Activated naive CD8-positive, alpha-beta T cell treated with anti-CD3 and anti-CD28 coated beads for 36 hours (primary cell): Measurements from ENCODE around the gene SPEM3. TPM values are rescaled to one million over a fixed set of nuclear protein-coding genes. Genes with fewer than 3 reads are reported as not detected.
"Not testable (repeated sequence)": the region's sequence is repeated elsewhere in the genome, so short reads cannot be mapped to it uniquely, and the experiment has no call there.

Experiments
- DNase-seq: peaks from one replicate; pipeline ENCODE4 v3.0.0; 2021
- H3K27ac Mint-ChIP-seq: one replicate; pipeline ENCODE4 v1.8.0; 2022; ENCODE audit warnings: mild to moderate bottlenecking, moderate library complexity, mixed read lengths
- H3K27me3 Mint-ChIP-seq: one replicate; pipeline ENCODE4 v1.8.0; 2022; ENCODE audit warnings: mild to moderate bottlenecking, mixed read lengths
- H3K36me3 Mint-ChIP-seq: one replicate; pipeline ENCODE4 v1.8.0; 2021; ENCODE audit warnings: mild to moderate bottlenecking, mixed read lengths
- H3K4me1 Mint-ChIP-seq: one replicate; pipeline ENCODE4 v1.8.0; 2021; ENCODE audit warnings: mixed read lengths
- H3K4me3 Mint-ChIP-seq: one replicate; pipeline ENCODE4 v1.8.0; 2022; ENCODE audit warnings: mild to moderate bottlenecking, moderate library complexity, mixed read lengths
- H3K9me3 Mint-ChIP-seq: one replicate; pipeline ENCODE4 v1.8.0; 2022; ENCODE audit warnings: mixed read lengths
- total RNA-seq, 2 experiments: library from RNA; stranded (reverse); gene quantifications; one replicate each; pipeline ENCODE4 v1.2.3, GENCODE V29; 2021

The SPEM3 gene
- total RNA-seq, 2 experiments from 2014 or later, result not detected

GRCh38 chr17:7465597-7466275 lies 37.1 kb downstream of the SPEM3 start:
- DNase-seq, result no peak
- Mint-ChIP-seq H3K9me3 (no peaks in the 10 kb centered on the region), H3K4me1 (peaks cover 20% of the 10 kb centered on the region), H3K36me3 (peaks cover 11% of the 10 kb centered on the region), H3K27me3 (no peaks in the 10 kb centered on the region), H3K4me3 (no peak overlapping the region), H3K27ac (no peak overlapping the region)

GRCh38 chr17:7466318-7466638 lies 37.6 kb downstream of the SPEM3 start:
- Mint-ChIP-seq H3K27ac (peak overlapping the region; percentile 42), H3K9me3 (no peaks in the 10 kb centered on the region), H3K27me3 (no peaks in the 10 kb centered on the region), H3K4me3 (no peak overlapping the region), H3K4me1 (peaks cover 20% of the 10 kb centered on the region), H3K36me3 (peaks cover 8% of the 10 kb centered on the region)
- DNase-seq, result no peak

GRCh38 chr17:7466639-7467341 lies 38.1 kb downstream of the SPEM3 start:
- Mint-ChIP-seq H3K27me3 (no peaks in the 10 kb centered on the region), H3K9me3 (no peaks in the 10 kb centered on the region), H3K4me3 (no peak overlapping the region), H3K4me1 (peaks cover 24% of the 10 kb centered on the region), H3K36me3 (peaks cover 5% of the 10 kb centered on the region), H3K27ac (peak overlapping the region; percentile 74)
- no peak for DNase-seq

GRCh38 chr17:7467498-7467897 lies 38.8 kb downstream of the SPEM3 start:
- Mint-ChIP-seq H3K36me3 (peaks cover 5% of the 10 kb centered on the region), H3K27me3 (no peaks in the 10 kb centered on the region), H3K4me3 (no peak overlapping the region), H3K27ac (peak overlapping the region; percentile 74), H3K4me1 (peaks cover 27% of the 10 kb centered on the region), H3K9me3 (no peaks in the 10 kb centered on the region)
- DNase-seq, result no peak

DNA sequence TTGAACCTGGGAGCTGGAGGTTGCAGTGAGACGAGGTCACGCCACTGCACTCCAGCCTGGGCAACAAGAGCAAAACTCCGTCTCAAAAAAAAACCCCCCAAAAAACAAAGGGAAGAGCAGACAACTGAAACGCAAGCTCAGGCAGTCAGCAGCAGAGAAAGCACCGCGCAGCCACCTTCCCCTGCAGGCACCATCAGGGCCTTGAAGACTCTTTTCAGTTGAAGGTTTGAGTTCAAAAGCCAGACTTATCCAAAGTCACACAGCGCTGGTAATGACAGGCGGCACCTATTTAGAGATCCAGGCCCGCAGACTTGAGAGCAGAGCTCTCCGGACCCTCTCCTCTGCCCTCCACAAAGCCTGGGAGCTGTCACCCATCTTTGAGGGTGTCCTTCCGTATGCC lies 39.6 kb downstream of the SPEM3 start:
- Mint-ChIP-seq H3K4me3 (no peak overlapping the region), H3K9me3 (no peaks in the 10 kb centered on the region), H3K27ac (no peak overlapping the region), H3K4me1 (peaks cover 30% of the 10 kb centered on the region), H3K27me3 (no peaks in the 10 kb centered on the region), H3K36me3 (peaks cover 5% of the 10 kb centered on the region)
- no peak for DNase-seq

DNA sequence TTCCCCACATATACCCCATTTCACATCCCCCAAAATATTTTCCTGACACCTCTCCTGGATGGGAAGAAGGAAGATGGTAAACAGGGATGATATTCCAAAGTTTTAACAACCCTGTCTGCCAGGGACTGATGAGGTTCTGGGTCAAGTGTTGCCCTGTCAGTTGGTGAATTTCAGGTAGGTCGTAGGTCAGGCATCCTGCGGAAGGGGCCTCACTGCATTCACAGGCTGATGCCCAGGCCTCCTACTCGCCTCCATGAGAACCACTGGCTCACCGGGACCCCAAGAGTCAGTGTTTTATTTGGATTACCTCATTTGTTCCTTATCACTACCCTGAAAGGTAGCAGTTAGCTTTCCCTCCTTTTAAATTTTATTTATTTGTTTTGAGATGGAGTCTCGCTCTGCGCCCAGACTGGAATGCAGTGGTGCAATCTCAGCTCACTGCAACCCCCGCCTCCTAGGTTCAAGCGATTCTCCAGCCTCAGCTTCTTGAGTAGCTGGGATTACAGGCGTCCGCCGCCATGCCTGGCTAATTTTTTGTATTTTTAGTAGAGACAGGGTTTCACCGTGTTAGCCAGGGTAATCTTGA lies 40.2 kb downstream of the SPEM3 start:
- H3K9me3 Mint-ChIP-seq, result no peaks in the 10 kb centered on the region
- no peak overlapping the region for H3K4me3 Mint-ChIP-seq
- peaks cover 30% of the 10 kb centered on the region for H3K4me1 Mint-ChIP-seq
- DNase-seq, result no peak
- no peaks in the 10 kb centered on the region for H3K27me3 Mint-ChIP-seq
- H3K36me3 Mint-ChIP-seq, result peaks cover 4% of the 10 kb centered on the region
- no peak overlapping the region for H3K27ac Mint-ChIP-seq

GRCh38 chr17:7469843-7470242 lies 41.2 kb downstream of the SPEM3 start:
- H3K27me3 Mint-ChIP-seq, H3K36me3 Mint-ChIP-seq, H3K9me3 Mint-ChIP-seq, H3K27ac Mint-ChIP-seq, H3K4me3 Mint-ChIP-seq, DNase-seq: not testable (repeated sequence)
- H3K4me1 Mint-ChIP-seq, result peaks cover 30% of the 10 kb centered on the region

DNA sequence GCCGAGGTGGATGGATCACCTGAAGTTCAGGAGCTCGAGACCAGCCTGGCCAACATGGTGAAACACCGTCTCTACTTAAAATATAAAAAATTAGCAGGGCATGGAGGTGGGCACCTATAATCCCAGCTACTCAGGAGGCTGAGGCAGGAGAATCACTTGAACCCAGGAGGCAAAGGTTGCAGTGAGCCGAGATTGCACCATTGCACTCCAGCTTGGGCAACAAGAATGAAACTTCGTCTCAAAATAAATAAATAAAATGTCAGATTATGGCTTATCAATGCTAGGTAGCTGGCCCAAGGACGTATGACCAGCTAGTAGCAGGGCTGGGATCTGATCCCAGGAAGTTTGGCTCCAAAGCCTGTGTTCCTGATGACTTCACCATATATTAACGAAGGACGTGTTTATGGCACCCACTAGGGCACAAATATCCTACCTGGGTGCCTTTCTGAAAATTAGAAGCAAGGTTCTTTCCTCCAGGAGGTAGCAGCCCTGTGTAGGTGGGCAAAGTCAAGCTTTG lies 41.9 kb downstream of the SPEM3 start:
- not testable (repeated sequence) for H3K36me3 Mint-ChIP-seq, H3K27ac Mint-ChIP-seq, H3K27me3 Mint-ChIP-seq, H3K4me3 Mint-ChIP-seq, H3K9me3 Mint-ChIP-seq, DNase-seq
- H3K4me1 Mint-ChIP-seq, result peaks cover 30% of the 10 kb centered on the region

DNA sequence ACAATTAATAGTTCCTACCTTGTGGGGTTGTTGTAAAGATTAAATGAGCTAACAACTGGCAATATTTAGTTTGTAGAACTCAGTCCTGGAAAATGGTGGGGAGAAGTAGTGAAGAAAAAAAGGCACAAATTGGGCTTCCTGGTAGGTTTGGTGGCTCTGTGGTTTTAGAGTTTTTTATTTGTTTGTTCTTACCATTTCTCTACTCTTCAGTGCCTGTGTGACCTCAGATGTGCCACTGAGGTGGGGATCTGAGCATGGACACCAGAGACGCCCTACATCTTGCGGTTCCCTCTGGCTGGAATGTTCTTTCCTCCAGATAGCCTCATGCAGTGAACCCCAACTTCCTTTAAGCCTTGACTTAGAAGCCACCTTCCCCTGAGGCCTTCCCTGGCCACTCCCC lies 43.1 kb downstream of the SPEM3 start:
- Mint-ChIP-seq H3K27ac (peak overlapping the region; percentile 70), H3K27me3 (no peaks in the 10 kb centered on the region), H3K4me3 (no peak overlapping the region), H3K4me1 (peaks cover 38% of the 10 kb centered on the region), H3K36me3 (peaks cover 11% of the 10 kb centered on the region), H3K9me3 (no peaks in the 10 kb centered on the region)
- DNase-seq, result no peak

DNA sequence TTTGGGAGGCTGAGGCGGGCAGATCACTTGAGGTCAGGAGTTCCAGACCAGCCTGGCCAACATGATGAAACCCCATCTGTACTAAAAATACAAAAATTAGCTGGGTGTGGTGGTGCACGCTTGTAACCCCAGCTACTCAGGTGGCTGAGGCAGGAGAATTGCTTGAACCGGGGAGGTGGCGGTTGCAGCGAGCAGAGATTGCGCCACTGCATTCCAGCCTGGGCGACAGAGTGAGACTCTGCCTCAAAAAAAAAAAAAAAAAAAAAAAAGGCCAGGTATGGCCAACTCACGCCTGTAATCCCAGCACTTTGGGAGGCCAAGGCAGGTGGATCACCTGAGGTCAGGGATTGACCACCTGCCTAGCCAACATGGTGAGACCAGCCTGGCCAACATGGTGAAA lies 46.1 kb downstream of the SPEM3 start:
- not testable (repeated sequence) for DNase-seq, H3K27me3 Mint-ChIP-seq, H3K9me3 Mint-ChIP-seq, H3K27ac Mint-ChIP-seq, H3K4me3 Mint-ChIP-seq
- H3K4me1 Mint-ChIP-seq, result peaks cover 36% of the 10 kb centered on the region
- H3K36me3 Mint-ChIP-seq, result peaks cover 15% of the 10 kb centered on the region

DNA sequence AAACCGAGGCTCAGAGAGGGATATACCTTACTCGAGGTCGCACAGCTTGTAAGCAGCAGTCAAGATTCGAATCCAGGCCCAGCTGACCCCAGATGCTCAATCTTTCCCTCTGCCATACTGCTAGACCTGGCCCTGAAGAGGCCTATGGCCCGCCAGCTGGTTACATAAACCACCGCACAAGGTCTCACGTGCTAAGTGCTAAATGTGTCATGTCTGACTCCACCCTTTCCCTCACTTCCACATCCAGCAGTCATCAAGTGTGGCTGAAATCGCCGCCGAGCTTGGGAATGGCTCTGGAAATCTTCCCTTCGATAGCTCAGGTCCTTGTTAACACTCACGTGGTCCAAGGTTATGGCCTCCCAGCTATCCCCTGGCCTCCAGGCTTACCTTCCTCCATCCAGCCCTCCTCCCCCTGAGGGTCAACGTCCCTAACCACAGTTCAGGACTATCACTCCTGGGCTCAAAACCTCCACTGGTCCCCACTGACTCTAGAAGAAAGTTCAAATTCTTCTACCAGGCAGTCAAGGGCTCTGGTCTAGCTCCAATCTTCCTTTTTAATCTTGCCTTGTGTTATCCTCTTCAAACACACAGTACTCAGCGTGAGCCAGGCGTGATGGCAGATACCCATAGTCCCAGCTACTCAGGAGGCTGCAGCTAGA lies 47.2 kb downstream of the SPEM3 start:
- Mint-ChIP-seq H3K27ac (peak overlapping the region; percentile 92), H3K36me3 (peaks cover 17% of the 10 kb centered on the region), H3K4me1 (peaks cover 43% of the 10 kb centered on the region), H3K27me3 (no peaks in the 10 kb centered on the region), H3K9me3 (no peaks in the 10 kb centered on the region), H3K4me3 (peak overlapping the region; percentile 56)
- DNase-seq, result no peak

DNA sequence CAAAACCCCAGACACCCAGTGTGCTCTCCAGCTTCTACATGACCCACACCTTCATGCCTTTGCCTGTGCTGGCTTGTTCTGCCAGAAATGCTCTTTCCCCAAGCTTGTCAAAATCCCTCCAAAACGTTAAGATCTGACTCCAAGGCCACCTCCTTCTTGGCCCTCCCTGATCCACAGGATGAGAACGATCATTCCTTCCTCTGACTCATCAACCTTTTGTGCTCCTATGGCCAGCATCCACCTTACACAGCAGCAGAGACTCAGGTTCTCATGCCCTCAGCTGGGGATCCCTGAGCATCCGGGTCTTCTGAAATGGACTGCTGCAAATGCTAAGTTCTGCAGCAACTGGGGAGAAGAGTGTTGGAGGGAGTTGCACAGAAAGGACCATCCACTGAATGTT lies 47.8 kb downstream of the SPEM3 start:
- Mint-ChIP-seq H3K4me3 (peak overlapping the region; percentile 56), H3K27me3 (no peaks in the 10 kb centered on the region), H3K27ac (peak overlapping the region; percentile 92), H3K36me3 (peaks cover 17% of the 10 kb centered on the region), H3K9me3 (no peaks in the 10 kb centered on the region), H3K4me1 (peaks cover 45% of the 10 kb centered on the region)
- no peak for DNase-seq

DNA sequence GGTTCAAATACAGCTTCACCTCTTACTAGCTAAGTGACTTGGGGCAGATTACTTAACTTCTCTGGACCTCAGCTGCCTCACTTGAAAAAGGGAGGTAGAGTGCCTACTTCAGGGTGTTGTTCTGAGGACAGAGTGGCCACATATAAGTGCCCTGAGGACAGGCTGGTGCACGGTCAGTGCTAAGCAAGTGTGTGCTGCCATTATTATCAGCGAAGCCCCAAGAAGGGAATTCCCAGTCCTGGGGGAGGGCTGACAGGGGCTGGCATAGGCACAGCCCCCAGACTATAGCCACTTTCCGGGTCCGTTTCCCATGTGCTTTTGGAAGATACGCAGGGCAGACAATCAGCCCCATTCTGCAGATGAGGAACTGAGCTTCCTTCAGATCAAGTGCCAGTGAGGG lies 48.3 kb downstream of the SPEM3 start:
- H3K27me3 Mint-ChIP-seq, result no peaks in the 10 kb centered on the region
- H3K27ac Mint-ChIP-seq, result peak overlapping the region; percentile 92
- peak overlapping the region; percentile 90 for H3K4me3 Mint-ChIP-seq
- no peak for DNase-seq
- H3K9me3 Mint-ChIP-seq, result no peaks in the 10 kb centered on the region
- H3K4me1 Mint-ChIP-seq, result peaks cover 45% of the 10 kb centered on the region
- H3K36me3 Mint-ChIP-seq, result peaks cover 17% of the 10 kb centered on the region

DNA sequence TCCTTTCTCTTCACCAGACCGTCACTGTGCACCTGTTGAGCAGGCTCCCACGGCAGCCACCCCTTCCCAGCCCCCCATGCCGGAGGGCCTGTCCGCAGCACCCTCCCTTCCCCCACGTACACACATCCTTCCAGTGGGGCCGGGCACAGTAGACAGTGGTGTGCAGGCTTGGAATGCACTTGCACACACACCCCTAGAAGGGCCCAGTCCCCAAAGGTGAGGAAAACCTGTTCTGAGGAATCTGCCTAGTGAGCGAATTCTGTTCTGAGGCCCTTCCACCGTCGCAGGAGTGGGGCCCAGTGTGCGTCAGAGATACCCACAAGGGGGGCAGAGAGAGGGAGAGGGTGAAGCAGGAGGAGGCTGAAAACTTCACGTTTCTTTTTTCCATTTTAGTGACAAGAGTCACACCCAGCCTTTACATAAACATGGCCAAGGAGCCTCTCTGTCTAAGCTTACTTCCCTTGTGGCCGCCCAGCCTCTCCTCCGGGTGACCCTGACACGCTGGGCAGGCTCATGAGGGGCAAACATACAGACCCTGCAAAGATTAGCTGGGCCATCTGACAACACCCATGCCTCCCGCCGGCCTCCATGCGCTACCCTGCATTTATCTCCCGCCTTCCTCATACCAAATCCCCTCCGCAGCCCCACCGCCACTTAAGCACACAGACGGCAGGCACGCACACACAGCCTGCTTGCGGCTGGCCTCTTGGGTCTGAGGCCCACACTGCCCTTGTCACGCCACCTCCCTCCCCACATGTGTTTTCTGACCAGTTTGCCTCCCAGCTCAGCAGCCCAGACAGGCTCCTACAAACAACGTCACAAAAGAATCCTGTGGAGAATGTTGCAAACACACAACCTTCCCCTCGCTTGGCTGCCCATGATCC lies 49.0 kb downstream of the SPEM3 start:
- H3K27ac Mint-ChIP-seq, result peak overlapping the region; percentile 92
- H3K9me3 Mint-ChIP-seq, result no peaks in the 10 kb centered on the region
- H3K27me3 Mint-ChIP-seq, result no peaks in the 10 kb centered on the region
- peak overlapping the region; percentile 90 for H3K4me3 Mint-ChIP-seq
- H3K4me1 Mint-ChIP-seq, result peaks cover 48% of the 10 kb centered on the region
- DNase-seq, result peak; percentile 53
- peaks cover 17% of the 10 kb centered on the region for H3K36me3 Mint-ChIP-seq
